ENCODE measurements around the gene ULK1.

DNA sequence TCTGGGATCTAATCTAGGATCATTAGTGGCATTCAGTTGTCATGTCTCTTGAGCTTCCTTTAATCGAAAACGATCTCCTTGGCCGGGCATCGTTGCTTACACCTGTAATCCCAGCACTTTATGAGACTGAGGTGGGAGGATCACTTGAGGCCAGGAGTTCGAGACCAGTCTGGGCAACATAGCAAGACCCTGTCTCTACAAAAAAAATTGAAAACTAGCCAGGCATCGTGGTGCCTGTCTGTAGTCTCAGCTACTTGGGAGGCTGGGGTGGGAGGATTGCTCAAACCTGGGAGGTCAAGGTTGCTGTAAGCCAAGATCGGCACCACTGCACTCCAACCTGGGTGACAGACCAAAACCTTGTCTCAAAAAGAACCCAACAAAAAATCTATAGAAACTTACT is 43.7 kb downstream of the ULK1 start:
- TF ChIP-seq, protein P1, sequence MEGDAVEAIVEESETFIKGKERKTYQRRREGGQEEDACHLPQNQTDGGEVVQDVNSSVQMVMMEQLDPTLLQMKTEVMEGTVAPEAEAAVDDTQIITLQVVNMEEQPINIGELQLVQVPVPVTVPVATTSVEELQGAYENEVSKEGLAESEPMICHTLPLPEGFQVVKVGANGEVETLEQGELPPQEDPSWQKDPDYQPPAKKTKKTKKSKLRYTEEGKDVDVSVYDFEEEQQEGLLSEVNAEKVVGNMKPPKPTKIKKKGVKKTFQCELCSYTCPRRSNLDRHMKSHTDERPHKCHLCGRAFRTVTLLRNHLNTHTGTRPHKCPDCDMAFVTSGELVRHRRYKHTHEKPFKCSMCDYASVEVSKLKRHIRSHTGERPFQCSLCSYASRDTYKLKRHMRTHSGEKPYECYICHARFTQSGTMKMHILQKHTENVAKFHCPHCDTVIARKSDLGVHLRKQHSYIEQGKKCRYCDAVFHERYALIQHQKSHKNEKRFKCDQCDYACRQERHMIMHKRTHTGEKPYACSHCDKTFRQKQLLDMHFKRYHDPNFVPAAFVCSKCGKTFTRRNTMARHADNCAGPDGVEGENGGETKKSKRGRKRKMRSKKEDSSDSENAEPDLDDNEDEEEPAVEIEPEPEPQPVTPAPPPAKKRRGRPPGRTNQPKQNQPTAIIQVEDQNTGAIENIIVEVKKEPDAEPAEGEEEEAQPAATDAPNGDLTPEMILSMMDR (IDR thresholded peaks at IDR 0.05) = no peak
- TF ChIP-seq POLR2AphosphoS5 (IDR thresholded peaks at IDR 0.05; ENCODE audit: low read depth, low read length) = no peak; the same call in 1 of the 2 replicates

Measured in Panc1 (cell line).